ENCODE results near the gene PPM1F.

Gene PPM1F

DNA sequence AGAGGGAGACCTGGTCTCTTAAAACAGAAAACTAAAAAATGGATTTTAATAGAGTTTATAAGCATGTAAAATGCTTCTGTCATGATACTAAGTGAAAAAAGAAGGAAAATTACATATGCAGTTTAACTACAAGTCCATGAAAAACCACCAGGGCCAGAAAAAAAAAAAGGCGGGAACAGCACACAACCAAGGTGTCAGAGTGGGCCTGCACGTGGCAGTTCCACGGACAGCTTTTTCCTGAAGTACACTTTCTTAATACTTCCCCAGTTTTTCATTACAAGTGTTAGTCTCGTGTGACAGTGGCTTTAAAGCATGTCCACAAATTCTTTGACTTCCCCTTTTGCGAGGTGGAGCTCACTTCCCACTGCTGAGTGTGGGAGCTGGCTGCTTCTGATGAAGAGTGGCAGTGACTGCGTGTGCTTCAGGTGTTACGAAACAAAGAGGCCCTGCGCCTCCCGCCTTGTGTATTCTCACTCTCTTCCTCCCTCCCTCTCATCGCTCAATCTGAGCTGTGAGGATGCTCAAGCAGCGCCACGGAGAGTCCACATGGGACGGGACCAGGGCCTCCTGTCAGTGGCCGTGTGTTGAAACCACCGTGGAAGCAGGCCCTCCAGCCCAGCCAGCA lies 16.4 kb downstream of the PPM1F start:
- H3K27me3 Mint-ChIP-seq: no peaks in the 10 kb centered on the region

DNA sequence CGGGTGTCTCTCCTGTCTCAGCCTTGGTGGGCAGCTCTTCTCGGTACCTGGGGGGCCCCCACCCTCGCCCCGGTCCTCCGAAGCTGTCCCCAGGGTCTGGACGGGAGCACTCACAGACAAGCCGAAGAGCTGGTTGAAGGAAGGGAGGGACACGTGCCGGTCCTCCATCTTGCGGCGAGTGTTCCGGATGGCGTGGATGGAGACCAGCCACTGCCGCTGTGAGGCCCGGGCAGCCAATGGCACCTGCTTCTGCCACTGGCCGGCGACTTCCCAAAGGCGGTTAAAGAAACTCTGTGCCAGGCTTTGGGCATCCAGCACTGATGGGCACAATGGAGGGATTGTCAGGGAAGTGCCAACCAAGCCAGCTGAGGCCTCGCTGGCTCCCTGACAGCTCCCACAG lies 18.7 kb downstream of the PPM1F start:
- DNase-seq: no peak
- Mint-ChIP-seq H3K27me3 (no peaks in the 10 kb centered on the region), H3K27ac (no peak overlapping the region), H3K4me1 (peaks cover 19% of the 10 kb centered on the region), H3K36me3 (peaks cover 4% of the 10 kb centered on the region), H3K4me3 (no peak overlapping the region), H3K9me3 (no peaks in the 10 kb centered on the region)
- CTCF ChIA-PET: no interaction called here

More for the DNA sequence above, 16.4 kb downstream of the PPM1F start:
- H3K27ac Mint-ChIP-seq: no peak overlapping the region
- H3K9me3 Mint-ChIP-seq: no peaks in the 10 kb centered on the region
- CTCF ChIA-PET: interaction anchor here (0.7 to 5.8 kb wide), 4 partner anchors 13 to 110 kb away, joined by 3 to 46 read pairs (median 15); partner anchors contain the start of gene PPM1F
- DNase-seq: no peak
- peaks cover 6% of the 10 kb centered on the region for H3K36me3 Mint-ChIP-seq
- no peak overlapping the region for H3K4me3 Mint-ChIP-seq
- H3K4me1 Mint-ChIP-seq: peaks cover 36% of the 10 kb centered on the region

DNA sequence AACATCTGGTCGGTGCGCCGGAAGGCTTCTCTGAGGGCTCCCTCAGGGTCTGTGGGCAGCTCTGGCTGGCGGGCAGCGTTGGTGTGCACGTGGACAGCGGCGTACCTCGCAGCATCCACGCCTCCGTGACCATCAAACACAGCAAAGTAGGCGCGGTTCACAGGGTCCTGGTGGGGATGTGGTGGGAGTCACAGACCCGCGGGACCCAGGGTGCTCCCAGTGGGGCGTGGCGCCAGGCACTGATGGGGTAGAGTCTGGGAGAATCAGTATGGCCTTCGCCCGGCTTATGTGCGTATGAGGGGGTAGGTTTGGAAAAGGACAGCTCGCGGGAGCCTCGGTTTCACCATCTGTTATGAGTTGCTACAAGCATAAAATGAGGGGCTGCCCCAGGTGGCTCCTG lies 19.2 kb downstream of the PPM1F start:
- no peak overlapping the region for H3K4me3 Mint-ChIP-seq

DNA sequence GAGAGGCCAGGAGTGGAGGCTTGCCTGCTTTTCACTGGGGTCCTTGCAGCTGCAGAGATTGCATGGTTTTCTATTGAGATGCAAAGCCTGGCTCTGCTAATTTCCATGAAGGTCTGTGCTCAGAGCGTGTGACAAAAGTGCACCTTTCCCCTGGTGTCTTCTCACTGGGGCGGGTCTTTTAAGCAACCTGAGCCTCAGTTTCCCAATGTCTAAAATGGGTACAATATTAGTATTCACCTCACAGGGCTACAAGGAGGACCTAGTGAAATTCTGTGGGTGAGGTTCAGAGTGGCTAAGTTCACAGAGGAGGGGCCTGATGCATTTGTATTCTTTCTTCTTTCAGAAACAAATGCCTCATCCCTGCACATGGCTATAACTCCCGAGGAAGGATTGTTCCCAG lies 20.3 kb downstream of the PPM1F start:
- Mint-ChIP-seq H3K9me3 (no peaks in the 10 kb centered on the region), H3K36me3 (peaks cover 4% of the 10 kb centered on the region), H3K27ac (no peak overlapping the region), H3K4me1 (peaks cover 4% of the 10 kb centered on the region), H3K4me3 (no peak overlapping the region), H3K27me3 (no peaks in the 10 kb centered on the region)
- DNase-seq: no peak
- CTCF ChIA-PET: no interaction called here

More for the DNA sequence above, 19.2 kb downstream of the PPM1F start:
- peaks cover 14% of the 10 kb centered on the region for H3K4me1 Mint-ChIP-seq
- CTCF ChIA-PET: no interaction called here
- DNase-seq: no peak
- no peaks in the 10 kb centered on the region for H3K27me3 Mint-ChIP-seq
- peaks cover 4% of the 10 kb centered on the region for H3K36me3 Mint-ChIP-seq
- H3K27ac Mint-ChIP-seq: no peak overlapping the region
- H3K9me3 Mint-ChIP-seq: no peaks in the 10 kb centered on the region

DNA sequence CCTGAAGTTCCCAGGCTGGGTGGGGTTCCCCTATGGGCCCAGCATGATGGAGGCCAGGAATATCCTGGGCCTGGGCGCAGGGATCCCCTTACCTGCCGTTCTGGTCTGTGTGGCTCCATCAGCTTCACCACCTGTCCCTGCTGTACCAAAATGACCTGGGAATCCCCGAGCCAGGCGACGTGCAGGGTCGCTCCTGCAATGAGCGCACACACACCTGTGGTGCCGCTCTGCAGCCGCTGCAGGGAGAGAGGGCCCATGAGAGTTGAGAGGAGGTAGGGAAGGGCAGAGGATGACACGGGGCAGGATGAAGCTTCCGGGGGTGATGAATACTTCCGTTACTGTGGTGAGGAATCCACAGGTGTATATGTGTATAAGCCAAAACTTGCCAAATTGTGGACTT lies 21.6 kb downstream of the PPM1F start:
- no peaks in the 10 kb centered on the region for H3K9me3 Mint-ChIP-seq
- H3K4me1 Mint-ChIP-seq: no peaks in the 10 kb centered on the region
- H3K27ac Mint-ChIP-seq: no peak overlapping the region
- DNase-seq: no peak
- no peaks in the 10 kb centered on the region for H3K27me3 Mint-ChIP-seq
- H3K4me3 Mint-ChIP-seq: no peak overlapping the region
- H3K36me3 Mint-ChIP-seq: peaks cover 4% of the 10 kb centered on the region
- CTCF ChIA-PET: no interaction called here

DNA sequence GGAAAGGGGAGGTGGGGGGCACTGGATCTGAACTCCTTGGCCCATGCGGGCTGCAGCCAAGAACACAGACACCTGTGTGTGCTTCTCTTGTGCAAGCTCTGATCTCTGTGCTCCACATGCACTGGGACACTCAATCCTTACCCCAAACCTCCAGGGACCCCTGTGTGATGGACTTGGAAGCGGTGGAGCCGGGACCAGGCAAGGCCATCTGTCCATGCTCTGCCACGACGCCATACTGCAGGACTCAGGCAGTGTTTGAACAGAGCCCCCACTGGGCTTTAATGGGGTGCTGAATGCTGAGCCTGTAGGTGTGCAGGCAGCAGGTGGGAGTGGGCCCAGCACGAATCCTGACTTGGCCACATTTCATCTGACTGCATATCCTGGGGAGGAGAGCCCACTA lies 23.4 kb downstream of the PPM1F start:
- CTCF ChIA-PET: no interaction called here
- no peaks in the 10 kb centered on the region for H3K4me1 Mint-ChIP-seq
- H3K9me3 Mint-ChIP-seq: no peaks in the 10 kb centered on the region
- H3K36me3 Mint-ChIP-seq: peaks cover 4% of the 10 kb centered on the region
- no peaks in the 10 kb centered on the region for H3K27me3 Mint-ChIP-seq
- no peak overlapping the region for H3K4me3 Mint-ChIP-seq
- DNase-seq: no peak
- H3K27ac Mint-ChIP-seq: no peak overlapping the region

DNA sequence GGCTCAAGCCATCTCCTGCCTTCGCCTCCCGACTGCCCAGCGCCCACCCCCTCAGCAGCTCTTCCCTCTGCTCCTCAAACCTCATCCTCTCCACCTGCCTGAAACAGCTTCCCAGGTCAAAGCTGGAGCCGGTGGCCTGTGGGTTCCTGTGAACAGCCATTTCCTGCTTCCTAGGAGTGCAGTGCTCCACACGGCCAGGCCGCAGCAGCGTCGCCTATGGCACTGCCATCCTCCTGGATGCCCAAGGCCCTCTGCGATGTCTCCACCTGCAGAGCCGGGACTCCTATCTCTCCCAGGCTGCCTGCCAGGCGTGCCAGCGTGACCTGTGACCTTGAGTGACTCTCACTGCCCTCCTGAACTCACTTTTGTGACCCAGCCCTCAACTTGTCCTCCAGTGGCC lies 24.6 kb downstream of the PPM1F start:
- no peaks in the 10 kb centered on the region for H3K27me3 Mint-ChIP-seq
- no peak overlapping the region for H3K27ac Mint-ChIP-seq
- no peak for DNase-seq
- no peaks in the 10 kb centered on the region for H3K4me1 Mint-ChIP-seq
- no peak overlapping the region for H3K4me3 Mint-ChIP-seq
- CTCF ChIA-PET: no interaction called here
- H3K9me3 Mint-ChIP-seq: no peaks in the 10 kb centered on the region
- peaks cover 4% of the 10 kb centered on the region for H3K36me3 Mint-ChIP-seq

DNA sequence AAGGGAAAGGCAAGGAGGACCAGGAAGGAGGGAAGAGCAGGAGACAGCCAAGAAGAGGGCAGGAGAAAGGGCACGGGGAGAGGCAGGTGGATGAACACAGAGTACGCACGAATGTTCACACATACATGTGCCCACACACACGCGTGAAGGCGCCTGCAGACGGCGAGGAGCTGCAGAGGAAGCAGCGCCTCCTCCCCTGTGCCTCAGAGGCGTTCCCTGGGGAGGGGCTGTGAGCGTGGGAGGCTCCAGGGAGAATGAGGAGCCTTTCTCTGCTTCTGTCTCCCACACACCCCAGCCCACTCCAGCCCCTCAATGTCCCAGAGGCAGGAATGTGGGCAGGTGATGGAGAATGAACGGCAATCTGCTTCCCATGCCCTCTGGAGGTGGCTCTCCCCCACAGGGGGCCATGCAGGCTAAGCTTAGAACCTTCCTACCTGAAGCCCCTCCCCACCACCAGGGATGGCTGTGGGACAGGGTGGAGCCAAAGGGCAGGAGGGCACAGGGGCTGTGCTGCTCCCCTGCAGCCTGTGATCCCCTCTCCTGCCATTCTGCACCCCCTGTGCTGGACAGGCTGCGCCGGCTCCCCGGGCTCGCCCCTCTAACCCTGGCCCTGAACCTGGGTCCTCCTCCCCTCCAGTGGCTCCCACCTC lies 25.3 kb downstream of the PPM1F start:
- CTCF ChIA-PET: no interaction called here
- H3K27ac Mint-ChIP-seq: no peak overlapping the region
- no peaks in the 10 kb centered on the region for H3K36me3 Mint-ChIP-seq
- DNase-seq: no peak
- no peaks in the 10 kb centered on the region for H3K9me3 Mint-ChIP-seq
- no peaks in the 10 kb centered on the region for H3K4me1 Mint-ChIP-seq
- no peak overlapping the region for H3K4me3 Mint-ChIP-seq
- H3K27me3 Mint-ChIP-seq: no peaks in the 10 kb centered on the region

DNA sequence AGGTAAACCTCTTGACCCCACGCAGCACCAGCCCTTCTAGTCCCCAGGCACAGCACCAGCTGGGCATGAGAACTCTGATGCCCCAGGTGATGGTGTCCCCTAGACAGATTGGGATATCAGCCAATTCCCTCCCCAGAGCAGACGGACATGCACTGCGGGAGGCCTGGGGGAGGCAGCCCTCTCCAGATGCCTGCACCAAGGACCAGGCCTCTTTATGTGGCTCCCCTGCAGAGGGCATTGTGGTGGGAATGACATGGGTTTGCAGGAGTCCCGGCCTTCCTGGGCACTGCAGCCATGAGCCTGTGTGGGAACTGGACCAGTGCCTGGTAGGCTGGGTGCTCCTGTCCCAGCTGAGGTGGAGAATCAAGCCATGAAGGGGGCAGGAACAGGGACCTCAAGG lies 25.9 kb downstream of the PPM1F start:
- H3K4me1 Mint-ChIP-seq: no peaks in the 10 kb centered on the region
- H3K9me3 Mint-ChIP-seq: no peaks in the 10 kb centered on the region
- DNase-seq: no peak
- no peaks in the 10 kb centered on the region for H3K36me3 Mint-ChIP-seq
- no peak overlapping the region for H3K27ac Mint-ChIP-seq
- CTCF ChIA-PET: no interaction called here
- no peak overlapping the region for H3K4me3 Mint-ChIP-seq
- H3K27me3 Mint-ChIP-seq: no peaks in the 10 kb centered on the region

DNA sequence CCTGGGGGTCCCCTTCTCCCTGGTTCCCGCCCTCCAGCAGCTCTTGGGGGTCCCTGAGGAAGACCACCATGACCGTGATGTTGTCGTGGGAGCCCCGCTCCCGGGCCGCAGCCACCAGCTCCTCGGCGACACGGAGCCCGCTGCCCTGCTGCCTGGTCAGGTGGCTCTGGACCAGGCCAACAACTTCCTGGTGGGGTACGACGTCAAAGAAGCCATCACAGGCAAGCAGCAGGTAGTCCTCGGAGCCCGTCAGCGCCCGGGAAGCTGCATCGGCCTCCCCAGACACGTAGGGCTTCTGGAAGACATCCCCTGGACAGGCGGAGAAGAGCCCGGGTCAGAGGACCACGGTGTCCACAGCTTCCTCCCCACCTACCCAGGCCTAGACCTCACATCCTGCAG lies 29.5 kb downstream of the PPM1F start:
- H3K36me3 Mint-ChIP-seq: no peaks in the 10 kb centered on the region
- CTCF ChIA-PET: interaction anchor here (0.9 kb wide), 1 partner anchor 15 kb away, joined by 3 read pairs; no protein-coding TSS in a partner anchor
- no peak for DNase-seq
- no peak overlapping the region for H3K4me3 Mint-ChIP-seq
- no peak overlapping the region for H3K27ac Mint-ChIP-seq
- H3K27me3 Mint-ChIP-seq: no peaks in the 10 kb centered on the region
- no peaks in the 10 kb centered on the region for H3K4me1 Mint-ChIP-seq
- H3K9me3 Mint-ChIP-seq: no peaks in the 10 kb centered on the region

DNA sequence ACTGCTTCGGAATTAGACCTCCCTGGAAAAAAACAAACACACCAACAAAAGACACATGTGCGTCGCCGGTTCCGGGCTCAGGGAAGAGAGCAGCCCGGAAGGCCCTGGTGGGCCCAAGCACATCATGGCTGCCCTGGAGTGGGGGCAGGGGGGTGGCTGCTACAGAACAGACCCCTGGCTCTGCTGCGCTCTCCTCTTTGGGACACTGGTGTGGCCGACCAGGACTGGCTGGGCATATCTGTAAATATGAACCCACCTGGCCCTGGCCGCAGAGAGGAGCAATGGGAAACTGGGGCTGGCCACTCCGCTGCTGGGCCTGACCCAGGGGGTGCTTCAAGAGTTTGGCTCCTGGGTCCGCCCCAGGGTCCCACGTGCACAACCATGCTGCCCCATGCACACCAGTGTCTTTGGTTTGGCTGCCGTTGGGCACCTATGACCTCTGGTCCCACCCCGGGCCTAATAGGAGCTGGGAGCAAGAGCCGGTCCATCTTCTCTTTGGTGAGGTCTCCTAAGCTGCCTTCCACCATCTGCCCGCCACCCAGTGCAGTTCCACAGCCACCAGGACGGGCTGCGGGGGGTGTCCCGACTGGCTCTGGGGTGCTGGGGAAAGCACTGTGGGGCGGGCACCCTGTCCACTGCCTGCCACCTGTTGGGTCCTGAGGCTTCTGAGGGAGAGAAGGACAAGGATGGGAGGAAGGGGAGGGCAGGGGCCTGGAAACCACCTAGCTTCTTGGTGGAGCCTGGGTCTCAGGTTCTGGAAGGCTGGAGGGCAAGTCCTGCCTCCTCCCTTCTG lies 30.1 kb downstream of the PPM1F start:
- Mint-ChIP-seq H3K4me3 (no peak overlapping the region), H3K4me1 (no peaks in the 10 kb centered on the region), H3K27ac (no peak overlapping the region), H3K27me3 (no peaks in the 10 kb centered on the region), H3K36me3 (no peaks in the 10 kb centered on the region), H3K9me3 (no peaks in the 10 kb centered on the region)
- DNase-seq: no peak
- CTCF ChIA-PET: interaction anchor here (0.9 to 1.4 kb wide), 2 partner anchors 15 to 50 kb away, joined by 3 read pairs; no protein-coding TSS in a partner anchor

DNA sequence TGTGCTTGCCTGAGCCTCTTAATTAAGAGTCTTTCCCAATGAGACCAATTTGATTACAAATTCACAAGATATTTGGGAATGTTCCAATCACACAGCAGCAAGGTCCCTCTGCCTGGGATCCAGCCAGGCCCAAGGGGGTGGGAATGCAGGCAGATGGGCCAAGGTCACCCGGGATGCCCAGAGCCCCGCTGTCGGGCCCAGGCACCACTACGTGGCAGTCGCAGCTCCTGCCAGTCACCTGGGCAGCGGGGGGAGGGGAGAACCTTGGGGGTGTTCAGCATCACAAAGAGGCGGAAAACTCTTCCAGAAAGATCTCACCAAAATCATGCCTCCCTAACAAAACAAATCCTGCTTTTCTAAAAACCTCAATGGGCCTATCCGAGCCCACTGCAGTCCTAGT lies 30.9 kb downstream of the PPM1F start:
- no peaks in the 10 kb centered on the region for H3K9me3 Mint-ChIP-seq
- no peaks in the 10 kb centered on the region for H3K36me3 Mint-ChIP-seq
- H3K4me1 Mint-ChIP-seq: no peaks in the 10 kb centered on the region
- DNase-seq: no peak
- H3K27me3 Mint-ChIP-seq: no peaks in the 10 kb centered on the region
- H3K4me3 Mint-ChIP-seq: no peak overlapping the region
- CTCF ChIA-PET: interaction anchor here (1.4 kb wide), 1 partner anchor 51 kb away, joined by 3 read pairs; no protein-coding TSS in a partner anchor
- no peak overlapping the region for H3K27ac Mint-ChIP-seq

DNA sequence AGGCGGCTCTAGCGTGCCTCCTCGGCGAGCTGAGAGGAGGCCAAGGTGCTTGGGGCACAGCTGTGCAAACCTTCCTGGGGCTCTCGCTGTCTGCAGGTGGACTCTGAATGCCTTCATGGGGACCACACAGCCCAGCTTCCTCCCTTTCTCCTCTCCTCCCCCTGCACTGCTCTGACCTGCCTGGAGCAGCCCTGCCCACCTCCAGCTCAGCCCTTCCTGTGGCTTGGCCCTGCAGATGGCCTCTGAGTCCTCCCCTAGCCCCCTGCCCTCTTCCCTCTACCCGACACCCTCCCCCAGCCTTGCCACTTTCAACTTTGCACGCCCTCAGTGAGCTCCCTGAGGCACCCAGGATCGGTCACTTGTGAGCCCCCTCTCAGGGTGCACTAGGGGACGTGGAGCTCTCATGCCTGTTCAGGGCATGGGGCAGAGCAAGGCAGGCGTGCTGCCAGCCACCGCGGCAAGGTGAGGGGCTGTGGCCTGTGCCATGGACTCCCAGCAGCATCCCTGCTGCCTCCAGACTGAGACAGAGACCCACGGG lies 31.4 kb downstream of the PPM1F start:
- CTCF ChIA-PET: interaction anchor here (1.4 kb wide), 1 partner anchor 51 kb away, joined by 3 read pairs; no protein-coding TSS in a partner anchor
- no peak for DNase-seq
- no peaks in the 10 kb centered on the region for H3K4me1 Mint-ChIP-seq
- H3K27ac Mint-ChIP-seq: no peak overlapping the region
- no peaks in the 10 kb centered on the region for H3K9me3 Mint-ChIP-seq
- H3K4me3 Mint-ChIP-seq: no peak overlapping the region
- H3K36me3 Mint-ChIP-seq: no peaks in the 10 kb centered on the region
- H3K27me3 Mint-ChIP-seq: no peaks in the 10 kb centered on the region

DNA sequence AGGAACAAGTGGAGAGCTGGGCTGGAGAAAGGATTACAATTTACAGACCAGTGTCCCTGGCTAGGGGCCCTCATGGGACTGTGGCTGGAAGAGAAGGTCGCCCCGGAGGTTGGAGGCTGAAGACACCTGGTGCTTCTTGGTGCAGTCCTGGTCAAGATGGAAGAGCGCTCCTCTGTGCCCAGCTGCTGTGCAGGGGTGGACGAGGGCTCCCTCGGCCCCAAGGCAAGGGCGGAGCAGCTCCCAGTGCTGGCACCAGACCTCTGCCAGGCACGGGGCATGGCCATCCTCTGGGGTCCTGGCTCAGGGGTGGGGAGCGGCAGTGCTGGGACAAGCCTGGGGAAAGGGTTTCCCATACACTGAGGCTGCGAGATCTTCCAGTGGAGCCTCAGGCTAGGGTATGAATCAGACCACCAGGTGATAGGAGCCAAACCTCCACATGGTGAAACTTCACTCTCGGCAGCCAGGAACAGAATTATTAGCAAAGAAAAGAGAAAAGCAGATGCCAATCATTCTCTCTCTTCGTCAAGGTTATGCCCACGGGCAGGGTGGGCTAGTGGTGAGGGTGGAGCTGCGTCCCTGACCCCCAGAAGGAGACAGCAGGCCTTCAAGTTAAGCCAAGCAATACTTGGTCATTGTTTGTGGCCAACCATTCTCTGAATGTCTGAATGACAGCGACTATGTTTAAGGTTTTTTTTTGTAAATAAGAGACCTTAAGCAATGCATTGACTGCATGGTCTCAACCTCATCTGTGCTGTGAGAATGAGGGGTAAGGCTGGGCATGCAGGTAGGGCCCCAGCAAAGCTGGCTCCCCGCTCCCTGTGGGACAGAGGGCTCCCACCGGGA lies 32.1 kb downstream of the PPM1F start:
- Mint-ChIP-seq H3K36me3 (no peaks in the 10 kb centered on the region), H3K4me1 (no peaks in the 10 kb centered on the region), H3K27ac (no peak overlapping the region), H3K9me3 (no peaks in the 10 kb centered on the region), H3K27me3 (no peaks in the 10 kb centered on the region), H3K4me3 (no peak overlapping the region)
- no peak for DNase-seq
- CTCF ChIA-PET: interaction anchor here (1.0 to 1.4 kb wide), 3 partner anchors 17 to 52 kb away, joined by 3 to 4 read pairs (median 3); partner anchors contain the start of gene PPM1F

Measured in activated naive CD4-positive, alpha-beta T cell treated with anti-CD3 and anti-CD28 coated beads, Interleukin-2, amount 10 ng/mL, durations not matched to agents 7 days and 5 days (primary cell).